ENCODE results near the gene SLC7A7.
"Not testable (repeated sequence)": the region's sequence is repeated elsewhere in the genome, so short reads cannot be mapped to it uniquely, and the experiment has no call there.

Gene SLC7A7

DNA sequence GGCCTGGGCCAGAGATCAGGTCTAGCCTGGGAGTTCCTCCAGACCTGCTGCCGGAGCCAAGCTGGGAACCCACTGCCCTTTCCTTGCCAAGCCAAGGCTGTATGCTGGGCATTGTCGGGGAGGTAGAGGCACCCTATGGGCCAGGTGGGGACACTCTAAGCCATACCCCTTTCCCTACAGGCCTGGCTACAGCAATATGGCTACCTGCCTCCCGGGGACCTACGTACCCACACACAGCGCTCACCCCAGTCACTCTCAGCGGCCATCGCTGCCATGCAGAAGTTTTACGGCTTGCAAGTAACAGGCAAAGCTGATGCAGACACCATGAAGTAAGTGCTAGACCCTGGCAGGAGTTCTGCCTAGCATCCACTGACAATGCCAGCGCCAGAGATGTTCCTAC is 26.1 kb upstream of the SLC7A7 start:
- H3K9ac ChIP-seq (ENCODE audit: low read depth, low read length), result no peak overlapping the region
- H3K9me3 ChIP-seq (ENCODE audit: control insufficient read depth, insufficient read depth, low read length), result no peaks in the 10 kb centered on the region
- H3K36me3 ChIP-seq (ENCODE audit: control insufficient read depth, insufficient read depth, low read length), result peaks cover 14% of the 10 kb centered on the region
- peaks cover 10% of the 10 kb centered on the region for H3K4me1 ChIP-seq (ENCODE audit: control insufficient read depth, insufficient read depth, low read length)
- H3K27me3 ChIP-seq (ENCODE audit: control insufficient read depth, insufficient read depth, low read length), result no peaks in the 10 kb centered on the region
- H3K4me3 ChIP-seq (ENCODE audit: low read depth, low read length), result no peak overlapping the region

GRCh38 chr14:22839159-22839779 is 24.0 kb upstream of the SLC7A7 start:
- no peaks in the 10 kb centered on the region for H3K27me3 ChIP-seq (ENCODE audit: control insufficient read depth, insufficient read depth, low read length)
- H3K9me3 ChIP-seq (ENCODE audit: control insufficient read depth, insufficient read depth, low read length), result no peaks in the 10 kb centered on the region
- H3K4me3 ChIP-seq (ENCODE audit: low read depth, low read length), result no peak overlapping the region
- peaks cover 10% of the 10 kb centered on the region for H3K4me1 ChIP-seq (ENCODE audit: control insufficient read depth, insufficient read depth, low read length)
- H3K36me3 ChIP-seq (ENCODE audit: control insufficient read depth, insufficient read depth, low read length), result peaks cover 8% of the 10 kb centered on the region
- H3K9ac ChIP-seq (ENCODE audit: low read depth, low read length), result no peak overlapping the region

- no peaks in the 10 kb centered on the region for H3K27me3 ChIP-seq (ENCODE audit: control insufficient read depth, insufficient read depth, low read length)
- no peaks in the 10 kb centered on the region for H3K9me3 ChIP-seq (ENCODE audit: control insufficient read depth, insufficient read depth, low read length)
- H3K9ac ChIP-seq (ENCODE audit: low read depth, low read length), result peak overlapping the region; percentile 4
- peak overlapping the region; percentile 83 for H3K4me3 ChIP-seq (ENCODE audit: low read depth, low read length)
- H3K36me3 ChIP-seq (ENCODE audit: control insufficient read depth, insufficient read depth, low read length), result peaks cover 14% of the 10 kb centered on the region
- peaks cover 10% of the 10 kb centered on the region for H3K4me1 ChIP-seq (ENCODE audit: control insufficient read depth, insufficient read depth, low read length)
Measured at GRCh38 chr14:22838631-22839041, 23.4 kb upstream of the SLC7A7 start.

DNA sequence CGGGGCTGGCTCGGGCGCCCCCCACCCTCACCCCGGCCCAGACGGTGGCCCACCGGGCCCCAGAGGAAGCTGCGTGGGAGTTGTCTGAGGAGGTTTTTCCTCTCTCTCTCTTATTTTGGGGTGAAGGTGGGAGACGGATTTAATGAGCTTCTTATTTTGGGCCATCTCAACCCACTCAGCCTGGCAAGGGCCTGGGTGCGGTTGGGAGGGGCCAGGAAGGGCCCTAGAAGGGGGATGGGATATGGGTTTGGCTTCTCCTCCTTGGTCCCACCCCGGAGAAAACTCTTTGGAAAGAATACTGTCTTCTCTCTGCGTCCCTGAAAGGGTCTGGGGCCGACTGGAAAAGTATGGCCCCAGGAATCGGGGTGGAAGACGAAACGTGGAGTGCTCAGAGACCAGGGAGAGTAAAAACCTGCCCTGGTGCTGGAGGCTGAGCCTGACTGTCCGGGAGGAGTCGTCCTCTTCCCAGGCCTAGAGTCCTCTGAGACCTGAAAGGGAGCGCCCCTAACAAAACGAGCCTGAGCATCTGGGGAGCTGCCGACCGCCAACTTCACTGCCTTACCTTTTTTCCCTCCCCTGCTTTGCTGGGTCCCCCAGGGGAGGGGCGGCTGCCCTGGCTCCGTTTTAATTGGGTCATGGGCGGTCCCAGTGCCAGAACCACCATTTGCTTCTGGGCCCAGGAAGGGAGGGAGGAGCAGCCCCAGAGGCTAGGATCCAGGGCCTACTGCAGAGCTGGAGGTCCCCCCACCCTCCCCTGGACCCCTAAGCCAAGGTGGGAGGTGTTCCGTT is 22.7 kb upstream of the SLC7A7 start:
- no peaks in the 10 kb centered on the region for H3K9me3 ChIP-seq (ENCODE audit: control insufficient read depth, insufficient read depth, low read length)
- H3K4me1 ChIP-seq (ENCODE audit: control insufficient read depth, insufficient read depth, low read length), result peaks cover 10% of the 10 kb centered on the region
- H3K4me3 ChIP-seq (ENCODE audit: low read depth, low read length), result peak overlapping the region; percentile 83
- no peaks in the 10 kb centered on the region for H3K27me3 ChIP-seq (ENCODE audit: control insufficient read depth, insufficient read depth, low read length)
- H3K36me3 ChIP-seq (ENCODE audit: control insufficient read depth, insufficient read depth, low read length), result peaks cover 17% of the 10 kb centered on the region
- peak overlapping the region; percentile 83 for H3K9ac ChIP-seq (ENCODE audit: low read depth, low read length)

- H3K4me1 ChIP-seq (ENCODE audit: control insufficient read depth, insufficient read depth, low read length), result peaks cover 10% of the 10 kb centered on the region
- no peaks in the 10 kb centered on the region for H3K27me3 ChIP-seq (ENCODE audit: control insufficient read depth, insufficient read depth, low read length)
- peak overlapping the region; percentile 83 for H3K4me3 ChIP-seq (ENCODE audit: low read depth, low read length)
- peak overlapping the region; percentile 83 for H3K9ac ChIP-seq (ENCODE audit: low read depth, low read length)
- H3K9me3 ChIP-seq (ENCODE audit: control insufficient read depth, insufficient read depth, low read length), result no peaks in the 10 kb centered on the region
- peaks cover 17% of the 10 kb centered on the region for H3K36me3 ChIP-seq (ENCODE audit: control insufficient read depth, insufficient read depth, low read length)
Measured at GRCh38 chr14:22837114-22837749, 22.0 kb upstream of the SLC7A7 start.

- peaks cover 10% of the 10 kb centered on the region for H3K4me1 ChIP-seq (ENCODE audit: control insufficient read depth, insufficient read depth, low read length)
- H3K4me3 ChIP-seq (ENCODE audit: low read depth, low read length), result peak within 1 kb of the TSS; percentile 83
- peaks cover 17% of the 10 kb centered on the region for H3K36me3 ChIP-seq (ENCODE audit: control insufficient read depth, insufficient read depth, low read length)
- H3K27me3 ChIP-seq (ENCODE audit: control insufficient read depth, insufficient read depth, low read length), result no peaks in the 10 kb centered on the region
- no peaks in the 10 kb centered on the region for H3K9me3 ChIP-seq (ENCODE audit: control insufficient read depth, insufficient read depth, low read length)
- H3K9ac ChIP-seq (ENCODE audit: low read depth, low read length), result peak within 1 kb of the TSS; percentile 83
Measured at GRCh38 chr14:22836301-22837113, 21.3 kb upstream of the SLC7A7 start, which contains the start of gene MMP14. Gene MMP14, plus strand, starts transcription at chr14:22836585. Its CDS starts 233 bp downstream, at chr14:22836818.

DNA sequence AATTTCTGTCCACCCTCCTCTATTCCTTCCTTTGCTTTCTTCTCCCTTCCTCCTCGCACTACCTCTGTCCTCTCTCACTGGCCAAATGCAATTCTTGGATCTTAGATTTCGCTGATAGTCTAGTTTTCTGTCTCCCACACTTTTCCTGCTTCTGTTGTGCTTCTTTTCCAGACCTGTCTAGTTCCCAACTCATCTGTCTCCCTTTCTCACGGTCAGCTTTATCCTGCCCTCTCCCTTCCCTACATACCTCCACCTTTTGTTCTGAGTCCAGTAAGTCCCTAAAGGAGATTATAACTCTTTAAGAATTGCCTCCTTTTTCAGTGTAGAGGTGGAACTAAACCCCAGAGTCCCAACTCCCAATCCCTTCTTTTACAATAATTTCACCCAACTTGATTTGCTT is 20.3 kb upstream of the SLC7A7 start:
- H3K4me3 ChIP-seq (ENCODE audit: low read depth, low read length), result no peak overlapping the region
- no peaks in the 10 kb centered on the region for H3K27me3 ChIP-seq (ENCODE audit: control insufficient read depth, insufficient read depth, low read length)
- peaks cover 17% of the 10 kb centered on the region for H3K36me3 ChIP-seq (ENCODE audit: control insufficient read depth, insufficient read depth, low read length)
- no peak overlapping the region for H3K9ac ChIP-seq (ENCODE audit: low read depth, low read length)
- H3K9me3 ChIP-seq (ENCODE audit: control insufficient read depth, insufficient read depth, low read length), result no peaks in the 10 kb centered on the region
- peaks cover 12% of the 10 kb centered on the region for H3K4me1 ChIP-seq (ENCODE audit: control insufficient read depth, insufficient read depth, low read length)

DNA sequence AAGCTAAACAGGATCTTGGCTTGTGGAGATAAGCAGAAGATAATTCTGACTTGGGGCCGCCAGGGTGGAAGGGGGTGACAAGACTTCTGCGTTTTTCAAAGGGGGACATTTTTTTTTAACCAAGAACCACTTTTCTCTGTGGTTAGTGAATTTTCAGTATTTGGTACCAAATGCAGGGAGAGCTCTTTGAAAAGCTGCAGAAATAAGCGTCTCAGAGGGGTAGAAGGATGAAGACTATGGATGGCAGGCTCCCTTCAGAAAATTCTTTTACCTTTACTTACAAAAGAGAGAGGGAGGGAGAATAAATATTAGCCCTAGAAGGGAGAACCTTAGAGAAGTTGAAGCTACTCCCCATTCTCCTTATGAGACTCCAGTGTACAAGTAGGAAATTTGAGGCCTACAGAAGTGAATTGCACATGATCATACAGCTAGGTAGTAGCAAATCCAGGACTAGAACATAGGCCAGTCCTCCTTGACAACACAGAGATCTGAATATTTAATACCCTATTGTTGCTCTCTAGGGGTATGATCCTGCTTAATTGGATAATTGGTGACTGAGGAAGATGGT is 15.3 kb upstream of the SLC7A7 start:
- peak overlapping the region; percentile 93 for H3K9ac ChIP-seq (ENCODE audit: low read depth, low read length)
- H3K9me3 ChIP-seq (ENCODE audit: control insufficient read depth, insufficient read depth, low read length), result no peaks in the 10 kb centered on the region
- peaks cover 17% of the 10 kb centered on the region for H3K36me3 ChIP-seq (ENCODE audit: control insufficient read depth, insufficient read depth, low read length)
- H3K4me3 ChIP-seq (ENCODE audit: low read depth, low read length), result peak overlapping the region; percentile 93
- H3K4me1 ChIP-seq (ENCODE audit: control insufficient read depth, insufficient read depth, low read length), result peaks cover 2% of the 10 kb centered on the region
- H3K27me3 ChIP-seq (ENCODE audit: control insufficient read depth, insufficient read depth, low read length), result no peaks in the 10 kb centered on the region

DNA sequence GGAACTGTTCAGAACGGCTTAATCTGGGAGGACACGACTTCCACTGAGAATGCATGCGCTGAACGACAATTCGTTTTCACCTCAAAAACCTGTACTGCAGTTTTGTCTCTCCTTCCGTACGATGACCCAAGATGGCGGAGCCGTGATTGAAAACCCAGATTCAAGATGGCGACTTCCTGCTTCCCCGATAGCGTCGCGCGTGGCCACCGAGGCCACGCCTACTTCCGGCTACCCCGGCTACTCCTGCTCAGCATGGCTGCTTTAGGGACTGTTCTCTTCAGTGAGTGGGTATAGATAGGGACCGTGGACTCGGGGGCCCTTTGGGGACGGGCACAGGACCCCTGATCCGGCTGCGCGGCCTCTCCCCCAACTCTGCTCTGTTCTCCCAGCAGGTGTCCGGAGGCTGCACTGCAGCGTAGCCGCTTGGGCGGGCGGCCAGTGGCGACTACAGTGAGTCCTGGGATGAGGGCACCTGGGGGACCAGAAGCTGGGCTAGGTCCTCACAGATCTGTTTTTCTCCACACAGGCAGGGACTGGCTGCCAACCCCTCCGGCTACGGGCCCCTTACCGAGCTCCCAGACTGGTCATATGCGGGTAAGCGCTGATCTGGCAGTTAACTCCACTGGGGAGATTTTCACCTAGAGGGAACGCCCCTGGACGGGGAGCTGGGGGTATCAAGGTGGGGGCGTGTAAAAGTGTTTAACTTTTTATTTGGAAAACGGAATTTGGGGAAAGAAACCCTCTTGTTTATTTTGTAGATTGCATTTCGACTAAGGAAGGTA is 14.6 kb upstream of the SLC7A7 start, which contains the start of gene MRPL52:
Gene MRPL52 (plus strand): TSS at position 227 of the 782 bp plus-strand sequence. CDS start 26 bp downstream, at position 253.
- Histone ChIP-seq H3K36me3 (ENCODE audit: control insufficient read depth, insufficient read depth, low read length) (peaks cover 17% of the 10 kb centered on the region), H3K4me3 (ENCODE audit: low read depth, low read length) (peak within 1 kb of the TSS; percentile 93), H3K9me3 (ENCODE audit: control insufficient read depth, insufficient read depth, low read length) (no peaks in the 10 kb centered on the region), H3K9ac (ENCODE audit: low read depth, low read length) (peak within 1 kb of the TSS; percentile 93), H3K27me3 (ENCODE audit: control insufficient read depth, insufficient read depth, low read length) (no peaks in the 10 kb centered on the region), H3K4me1 (ENCODE audit: control insufficient read depth, insufficient read depth, low read length) (peaks cover 4% of the 10 kb centered on the region)

DNA sequence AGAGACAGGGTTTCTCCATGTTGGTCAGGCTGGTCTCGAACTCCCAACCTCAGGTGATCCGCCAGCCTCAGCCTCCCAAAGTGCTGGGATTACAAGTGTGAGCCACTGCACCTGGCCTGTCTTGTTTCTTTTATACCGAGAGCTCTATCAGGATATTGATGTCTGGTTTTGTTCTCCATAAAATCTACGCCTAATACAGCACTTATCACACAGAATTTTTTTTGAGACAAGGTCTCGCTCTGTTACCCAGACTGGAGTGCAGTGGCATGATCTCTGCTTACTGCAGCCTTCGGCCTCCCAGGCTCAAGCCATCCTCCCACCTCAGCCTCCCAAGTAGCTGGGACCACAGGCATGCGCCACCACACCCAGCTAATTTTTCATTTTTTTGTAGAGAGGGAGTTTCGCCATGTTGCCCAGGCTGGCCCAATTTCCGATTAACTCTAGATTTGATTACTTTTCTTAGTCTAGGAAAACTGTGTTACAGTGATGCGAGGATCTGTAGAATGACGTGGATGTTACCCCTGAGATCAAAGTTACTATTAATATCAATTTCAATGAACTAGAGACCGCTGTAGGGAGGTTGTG is 13.9 kb upstream of the SLC7A7 start:
- H3K9ac ChIP-seq (ENCODE audit: low read depth, low read length); H3K9me3 ChIP-seq (ENCODE audit: control insufficient read depth, insufficient read depth, low read length); H3K27me3 ChIP-seq (ENCODE audit: control insufficient read depth, insufficient read depth, low read length); H3K4me1 ChIP-seq (ENCODE audit: control insufficient read depth, insufficient read depth, low read length): not testable (repeated sequence)
- Histone ChIP-seq H3K36me3 (ENCODE audit: control insufficient read depth, insufficient read depth, low read length) (peaks cover 12% of the 10 kb centered on the region), H3K4me3 (ENCODE audit: low read depth, low read length) (peak overlapping the region; percentile 93)

Data from iPS-15b (cell line).